ENCODE results near the gene FLNC. TPM values are rescaled to one million over a fixed set of nuclear protein-coding genes. Genes with fewer than 3 reads are reported as not detected.
A peak's percentile ranks its signal among the peaks of the same experiment; 100 is the strongest.

Gene FLNC
- total and polyA plus RNA-seq, 9 of the 15 experiments (the other 6 are each of a cell fraction or from before 2014, with no cell fraction given), result 0.90 to 155 (median 28.8) TPM

DNA sequence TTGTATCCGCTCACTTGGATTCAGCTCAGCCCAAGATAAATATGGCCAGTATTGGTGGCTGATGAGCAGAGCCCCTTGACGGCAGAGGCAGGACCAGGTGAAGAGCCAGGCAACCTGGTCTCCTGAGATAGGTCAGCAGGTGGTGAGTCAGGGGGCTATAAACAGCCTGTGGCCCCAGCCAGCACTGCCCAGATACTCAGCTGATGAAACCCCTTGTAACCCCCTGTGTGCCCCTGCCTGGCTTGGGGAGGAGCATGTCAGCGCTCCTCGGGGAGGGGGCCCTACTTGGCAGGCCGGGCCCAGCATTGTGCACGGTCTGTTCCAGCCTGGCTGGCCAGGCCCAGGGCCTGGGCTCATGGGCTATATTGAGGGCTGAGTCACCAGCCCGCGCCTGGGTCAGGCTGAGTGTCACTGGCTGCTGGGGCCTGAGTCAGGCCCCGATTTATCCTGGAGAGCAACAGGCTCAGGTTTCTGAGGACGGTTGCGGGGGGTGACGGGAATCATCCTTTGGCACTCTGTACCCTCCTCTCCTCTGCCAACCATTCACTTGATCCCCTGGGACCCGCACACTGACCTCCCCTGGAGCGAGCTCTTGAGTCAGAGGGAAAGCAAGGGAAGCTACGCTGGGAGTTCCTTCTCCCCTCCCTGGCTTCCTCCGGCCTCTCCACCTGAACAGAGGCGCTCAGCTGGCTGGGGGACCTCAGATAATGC, 2.8 kb upstream of the FLNC start (continued):
- TF ChIP-seq CBX2 (IDR thresholded peaks at IDR 0.05; ENCODE audit: insufficient read depth, low read length, poor library complexity, severe bottlenecking), result no peak
- TF ChIP-seq ZNF778 (CRISPR knock-in tag; IDR thresholded peaks at IDR 0.05), result no peak
- TF ChIP-seq DNMT1 (IDR thresholded peaks at IDR 0.05), result no peak
- TF ChIP-seq MYNN (IDR thresholded peaks at IDR 0.05), result peak; percentile 77
- TF ChIP-seq MYNN (CRISPR knock-in tag; IDR thresholded peaks at IDR 0.05), result no peak
- peak; percentile 49; the same call in 1 of the 2 replicates for TF ChIP-seq LEF1 (IDR thresholded peaks at IDR 0.05)
- no peak for TF ChIP-seq CREBBP (IDR thresholded peaks at IDR 0.05; ENCODE audit: low read depth, low read length)
- TF ChIP-seq, protein P1, sequence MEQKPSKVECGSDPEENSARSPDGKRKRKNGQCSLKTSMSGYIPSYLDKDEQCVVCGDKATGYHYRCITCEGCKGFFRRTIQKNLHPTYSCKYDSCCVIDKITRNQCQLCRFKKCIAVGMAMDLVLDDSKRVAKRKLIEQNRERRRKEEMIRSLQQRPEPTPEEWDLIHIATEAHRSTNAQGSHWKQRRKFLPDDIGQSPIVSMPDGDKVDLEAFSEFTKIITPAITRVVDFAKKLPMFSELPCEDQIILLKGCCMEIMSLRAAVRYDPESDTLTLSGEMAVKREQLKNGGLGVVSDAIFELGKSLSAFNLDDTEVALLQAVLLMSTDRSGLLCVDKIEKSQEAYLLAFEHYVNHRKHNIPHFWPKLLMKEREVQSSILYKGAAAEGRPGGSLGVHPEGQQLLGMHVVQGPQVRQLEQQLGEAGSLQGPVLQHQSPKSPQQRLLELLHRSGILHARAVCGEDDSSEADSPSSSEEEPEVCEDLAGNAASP (IDR thresholded peaks at IDR 0.05), result no peak
- TF ChIP-seq ZKSCAN1 (IDR thresholded peaks at IDR 0.05; ENCODE audit: low read depth, low read length), result 0 out of 2 replicates have a peak, but pooled peaks have one; percentile 36
- peak in 1 of 2 experiments; percentile 63; a peak in 2 of 4 replicates for TF ChIP-seq TBL1XR1 (IDR thresholded peaks at IDR 0.05; ENCODE audit: low read length in 2 of 2)
- TF ChIP-seq, protein P2, sequence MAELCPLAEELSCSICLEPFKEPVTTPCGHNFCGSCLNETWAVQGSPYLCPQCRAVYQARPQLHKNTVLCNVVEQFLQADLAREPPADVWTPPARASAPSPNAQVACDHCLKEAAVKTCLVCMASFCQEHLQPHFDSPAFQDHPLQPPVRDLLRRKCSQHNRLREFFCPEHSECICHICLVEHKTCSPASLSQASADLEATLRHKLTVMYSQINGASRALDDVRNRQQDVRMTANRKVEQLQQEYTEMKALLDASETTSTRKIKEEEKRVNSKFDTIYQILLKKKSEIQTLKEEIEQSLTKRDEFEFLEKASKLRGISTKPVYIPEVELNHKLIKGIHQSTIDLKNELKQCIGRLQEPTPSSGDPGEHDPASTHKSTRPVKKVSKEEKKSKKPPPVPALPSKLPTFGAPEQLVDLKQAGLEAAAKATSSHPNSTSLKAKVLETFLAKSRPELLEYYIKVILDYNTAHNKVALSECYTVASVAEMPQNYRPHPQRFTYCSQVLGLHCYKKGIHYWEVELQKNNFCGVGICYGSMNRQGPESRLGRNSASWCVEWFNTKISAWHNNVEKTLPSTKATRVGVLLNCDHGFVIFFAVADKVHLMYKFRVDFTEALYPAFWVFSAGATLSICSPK (IDR thresholded peaks at IDR 0.05; ENCODE audit: borderline replicate concordance), result no peak
- TF ChIP-seq, protein P3, sequence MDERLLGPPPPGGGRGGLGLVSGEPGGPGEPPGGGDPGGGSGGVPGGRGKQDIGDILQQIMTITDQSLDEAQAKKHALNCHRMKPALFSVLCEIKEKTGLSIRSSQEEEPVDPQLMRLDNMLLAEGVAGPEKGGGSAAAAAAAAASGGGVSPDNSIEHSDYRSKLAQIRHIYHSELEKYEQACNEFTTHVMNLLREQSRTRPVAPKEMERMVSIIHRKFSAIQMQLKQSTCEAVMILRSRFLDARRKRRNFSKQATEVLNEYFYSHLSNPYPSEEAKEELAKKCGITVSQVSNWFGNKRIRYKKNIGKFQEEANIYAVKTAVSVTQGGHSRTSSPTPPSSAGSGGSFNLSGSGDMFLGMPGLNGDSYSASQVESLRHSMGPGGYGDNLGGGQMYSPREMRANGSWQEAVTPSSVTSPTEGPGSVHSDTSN (CRISPR knock-in tag; IDR thresholded peaks at IDR 0.05; ENCODE audit: low read depth), result no peak
- TF ChIP-seq, protein P3 (tag; conservative IDR thresholded peaks at IDR 0.05; ENCODE audit: low read depth), result no peak
- no peak for TF ChIP-seq SLC30A9 (CRISPR knock-in tag; IDR thresholded peaks at IDR 0.05)
- TF ChIP-seq, protein P4, sequence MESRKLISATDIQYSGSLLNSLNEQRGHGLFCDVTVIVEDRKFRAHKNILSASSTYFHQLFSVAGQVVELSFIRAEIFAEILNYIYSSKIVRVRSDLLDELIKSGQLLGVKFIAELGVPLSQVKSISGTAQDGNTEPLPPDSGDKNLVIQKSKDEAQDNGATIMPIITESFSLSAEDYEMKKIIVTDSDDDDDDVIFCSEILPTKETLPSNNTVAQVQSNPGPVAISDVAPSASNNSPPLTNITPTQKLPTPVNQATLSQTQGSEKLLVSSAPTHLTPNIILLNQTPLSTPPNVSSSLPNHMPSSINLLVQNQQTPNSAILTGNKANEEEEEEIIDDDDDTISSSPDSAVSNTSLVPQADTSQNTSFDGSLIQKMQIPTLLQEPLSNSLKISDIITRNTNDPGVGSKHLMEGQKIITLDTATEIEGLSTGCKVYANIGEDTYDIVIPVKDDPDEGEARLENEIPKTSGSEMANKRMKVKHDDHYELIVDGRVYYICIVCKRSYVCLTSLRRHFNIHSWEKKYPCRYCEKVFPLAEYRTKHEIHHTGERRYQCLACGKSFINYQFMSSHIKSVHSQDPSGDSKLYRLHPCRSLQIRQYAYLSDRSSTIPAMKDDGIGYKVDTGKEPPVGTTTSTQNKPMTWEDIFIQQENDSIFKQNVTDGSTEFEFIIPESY (CRISPR knock-in tag; IDR thresholded peaks at IDR 0.05), result peak; percentile 78
